Natural killer cell treated with Interleukin-12 subunit alpha and Interleukin-12 subunit beta and Interleukin-15 and Interleukin-18, amount 100 ng/mL, for 72 hours (primary cell): ENCODE data around the gene PPP2R2C. TPM values are rescaled to one million over a fixed set of nuclear protein-coding genes. Genes with fewer than 3 reads are reported as not detected.
A peak's percentile ranks its signal among the peaks of the same experiment; 100 is the strongest.

Source experiments
- ATAC-seq, 2 donors: fragments of 150-1000 bp; cut with Tn5 transposase in 1 of 2; sonication (Bioruptor Pico), chemical (Tn5 transposase) in 1 of 2; 2 replicates each; pipeline ENCODE4 v1.10.0; 2021
- DNase-seq: peaks from one replicate; pipeline ENCODE4 v3.0.0; 2022; ENCODE audit warnings: low spot score
- H3K27ac Mint-ChIP-seq, 2 donors: 1 replicate in 1 of 2; 2 replicates in 1 of 2; pipeline ENCODE4 v1.8.0; 2022; ENCODE audit warnings: mixed read lengths in 2 of 2, mild to moderate bottlenecking in 1 of 2, moderate library complexity in 1 of 2
- H3K27me3 Mint-ChIP-seq, 2 donors: 1 replicate in 1 of 2; 2 replicates in 1 of 2; pipeline ENCODE4 v1.8.0; 2022; ENCODE audit warnings: mixed read lengths in 2 of 2
- H3K36me3 Mint-ChIP-seq: one replicate; pipeline ENCODE4 v1.8.0; 2022; ENCODE audit warnings: mixed read lengths
- H3K4me1 Mint-ChIP-seq, 2 donors: 1 replicate in 1 of 2; 2 replicates in 1 of 2; pipeline ENCODE4 v1.8.0; 2022; ENCODE audit warnings: low read depth in 2 of 2, mixed read lengths in 2 of 2, mild to moderate bottlenecking in 1 of 2
- H3K4me3 Mint-ChIP-seq: one replicate; pipeline ENCODE4 v1.8.0; 2022; ENCODE audit warnings: mixed read lengths
- H3K9me3 Mint-ChIP-seq: 2 replicates; pipeline ENCODE4 v1.8.0; 2022; ENCODE audit warnings: mixed read lengths
- total RNA-seq, 2 donors: library from RNA; stranded (reverse); gene quantifications; one replicate each; pipeline ENCODE4 v1.2.3, GENCODE V29; 2022

PPP2R2C gene
- total RNA-seq, 2 donors from 2014 or later = not detected

DNA sequence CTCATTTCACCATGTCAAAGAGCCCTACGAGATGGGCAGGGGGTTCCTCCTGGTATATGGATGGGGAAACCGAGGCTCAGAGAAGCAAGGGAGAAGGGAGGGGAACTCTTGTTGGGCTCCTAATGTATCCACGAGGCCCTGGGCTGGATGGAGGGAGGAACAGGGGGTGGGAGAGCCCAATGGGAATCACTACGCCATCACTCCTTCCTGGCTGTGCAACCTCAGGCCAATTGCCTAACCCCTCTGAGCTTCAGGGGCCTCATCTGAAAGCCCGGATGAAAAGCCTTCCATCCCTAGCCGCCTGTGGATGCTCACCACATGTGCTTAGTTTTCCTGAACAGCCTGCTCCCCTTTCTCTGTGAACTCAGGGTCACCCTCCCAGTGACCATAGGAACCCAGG lies 57.8 kb downstream of the PPP2R2C start:
- DNase-seq (no peak), ATAC-seq (no peak)
- no peaks in the 10 kb centered on the region for H3K4me1 Mint-ChIP-seq
- peaks cover 8 to 15% of the 10 kb centered on the region in 2 donors for H3K27me3 Mint-ChIP-seq
- no peak overlapping the region for H3K4me3 Mint-ChIP-seq
- no peak overlapping the region for H3K27ac Mint-ChIP-seq
- no peaks in the 10 kb centered on the region for H3K36me3 Mint-ChIP-seq
- no peaks in the 10 kb centered on the region for H3K9me3 Mint-ChIP-seq

DNA sequence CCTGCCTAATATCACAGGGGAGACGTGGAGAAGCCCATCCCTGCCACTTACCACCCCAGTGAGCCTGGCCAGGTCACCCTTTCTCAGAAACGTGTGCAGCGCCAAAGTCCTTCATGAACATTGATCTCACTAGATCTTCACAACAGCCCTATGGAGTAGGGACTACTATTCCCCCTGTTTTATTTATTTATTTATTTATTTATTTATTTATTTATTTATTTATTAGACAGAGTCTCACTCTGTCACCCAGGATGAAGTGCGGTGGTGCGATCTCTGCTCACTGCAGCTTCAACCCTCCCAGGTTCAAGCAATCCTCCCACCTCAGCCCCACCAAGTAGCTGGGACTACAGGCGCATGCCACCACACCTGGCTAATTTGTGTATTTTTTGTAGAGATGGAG lies 61.8 kb downstream of the PPP2R2C start:
- no peaks in the 10 kb centered on the region for H3K36me3 Mint-ChIP-seq
- no peak for ATAC-seq
- no peak for DNase-seq
- no peaks in the 10 kb centered on the region for H3K9me3 Mint-ChIP-seq
- H3K27me3 Mint-ChIP-seq = peaks cover 12 to 21% of the 10 kb centered on the region in 2 donors
- H3K27ac Mint-ChIP-seq = no peak overlapping the region
- no peaks in the 10 kb centered on the region for H3K4me1 Mint-ChIP-seq
- no peak overlapping the region for H3K4me3 Mint-ChIP-seq

DNA sequence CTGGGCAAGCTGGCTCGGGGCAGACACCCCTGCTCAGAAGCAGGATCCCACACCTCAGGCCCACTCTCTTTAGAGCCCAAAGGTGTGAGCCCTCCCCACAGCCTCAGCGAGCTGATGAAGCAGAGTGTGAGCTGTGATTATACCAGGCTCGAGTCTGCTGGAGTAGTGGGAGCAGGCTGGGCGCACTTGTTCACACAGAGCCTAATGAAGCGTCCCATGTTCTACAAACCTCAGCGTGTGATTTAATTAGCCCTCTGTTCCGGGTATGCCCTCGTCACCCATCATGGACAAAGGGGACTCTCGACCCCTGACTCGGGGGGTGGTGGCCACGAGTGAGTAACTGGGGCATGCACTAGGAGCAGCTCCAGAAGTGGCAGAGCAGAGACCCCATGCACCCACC lies 62.3 kb downstream of the PPP2R2C start:
- Mint-ChIP-seq H3K4me3 (no peak overlapping the region), H3K27me3 (peaks cover 16 to 19% of the 10 kb centered on the region in 2 donors), H3K9me3 (no peaks in the 10 kb centered on the region), H3K4me1 (no peaks in the 10 kb centered on the region), H3K36me3 (no peaks in the 10 kb centered on the region), H3K27ac (no peak overlapping the region)
- ATAC-seq = no peak
- DNase-seq = no peak

DNA sequence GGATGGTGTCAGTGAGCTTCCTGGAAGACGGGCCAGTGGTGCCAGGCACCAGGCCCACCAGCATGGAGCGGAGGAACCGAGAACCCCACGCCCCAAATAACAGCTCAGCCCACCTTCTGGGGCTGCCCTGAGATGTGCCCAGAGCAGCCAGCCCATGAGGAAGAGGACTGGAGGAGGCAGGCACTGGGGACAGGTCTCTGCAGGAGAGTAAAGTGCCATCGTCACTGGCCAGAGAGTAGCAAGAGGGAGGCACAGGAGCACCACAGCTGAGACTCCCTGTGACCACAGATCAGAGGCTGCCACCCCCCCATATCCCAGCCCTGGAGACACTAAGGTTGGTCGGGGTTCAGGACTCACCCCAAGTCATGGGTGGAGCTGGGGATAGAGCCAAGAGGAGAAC lies 63.0 kb downstream of the PPP2R2C start:
- ATAC-seq (peak in 1 of 2 donors; percentile 28), DNase-seq (no peak)
- no peak overlapping the region for H3K4me3 Mint-ChIP-seq
- no peaks in the 10 kb centered on the region for H3K9me3 Mint-ChIP-seq
- no peaks in the 10 kb centered on the region for H3K36me3 Mint-ChIP-seq
- H3K27me3 Mint-ChIP-seq = peaks cover 19 to 21% of the 10 kb centered on the region in 2 donors
- no peak overlapping the region for H3K27ac Mint-ChIP-seq
- no peaks in the 10 kb centered on the region for H3K4me1 Mint-ChIP-seq

DNA sequence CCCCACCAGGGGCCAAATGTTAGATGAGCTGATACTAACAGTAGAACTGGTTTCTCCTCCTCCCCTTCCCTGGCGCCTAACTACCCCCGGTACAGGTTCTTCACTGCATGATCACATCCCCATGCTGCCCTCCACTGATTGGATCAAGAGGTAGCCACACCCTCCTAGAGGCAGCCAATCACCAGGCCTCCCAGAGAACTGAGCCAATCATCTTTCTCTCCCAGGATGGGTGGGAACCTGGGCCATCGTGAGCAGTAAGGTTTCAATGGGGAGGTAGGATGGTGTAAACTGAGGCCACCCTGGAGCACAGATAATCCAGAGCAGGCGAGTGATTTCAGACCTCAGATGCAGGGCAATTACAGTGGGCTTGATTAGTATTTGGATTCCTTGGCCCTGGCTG lies 64.2 kb downstream of the PPP2R2C start:
- no peak for DNase-seq
- Mint-ChIP-seq H3K27me3 (peaks cover 20% of the 10 kb centered on the region in 2 donors), H3K4me3 (no peak overlapping the region), H3K36me3 (no peaks in the 10 kb centered on the region), H3K27ac (no peak overlapping the region), H3K9me3 (no peaks in the 10 kb centered on the region), H3K4me1 (no peaks in the 10 kb centered on the region)
- no peak for ATAC-seq

DNA sequence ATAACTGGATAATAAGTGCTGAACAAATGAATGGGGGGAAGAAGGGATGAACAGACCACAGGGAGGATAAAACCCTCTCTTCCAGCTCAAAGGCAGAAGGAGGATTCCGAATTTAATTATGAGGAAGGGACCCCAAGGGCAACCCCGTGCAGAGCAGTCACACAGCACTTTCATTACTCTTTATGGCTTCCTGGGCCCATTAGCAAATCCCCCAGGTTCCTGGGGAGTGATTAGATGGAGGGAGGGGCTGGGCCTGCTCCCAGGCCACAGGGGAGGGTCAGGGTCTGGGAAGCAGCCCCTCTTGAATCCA lies 67.1 kb downstream of the PPP2R2C start:
- peaks cover 39 to 42% of the 10 kb centered on the region in 2 donors for H3K27me3 Mint-ChIP-seq
- no peaks in the 10 kb centered on the region for H3K4me1 Mint-ChIP-seq
- H3K27ac Mint-ChIP-seq = no peak overlapping the region
- H3K9me3 Mint-ChIP-seq = no peaks in the 10 kb centered on the region
- ATAC-seq (no peak), DNase-seq (no peak)
- no peaks in the 10 kb centered on the region for H3K36me3 Mint-ChIP-seq
- no peak overlapping the region for H3K4me3 Mint-ChIP-seq

DNA sequence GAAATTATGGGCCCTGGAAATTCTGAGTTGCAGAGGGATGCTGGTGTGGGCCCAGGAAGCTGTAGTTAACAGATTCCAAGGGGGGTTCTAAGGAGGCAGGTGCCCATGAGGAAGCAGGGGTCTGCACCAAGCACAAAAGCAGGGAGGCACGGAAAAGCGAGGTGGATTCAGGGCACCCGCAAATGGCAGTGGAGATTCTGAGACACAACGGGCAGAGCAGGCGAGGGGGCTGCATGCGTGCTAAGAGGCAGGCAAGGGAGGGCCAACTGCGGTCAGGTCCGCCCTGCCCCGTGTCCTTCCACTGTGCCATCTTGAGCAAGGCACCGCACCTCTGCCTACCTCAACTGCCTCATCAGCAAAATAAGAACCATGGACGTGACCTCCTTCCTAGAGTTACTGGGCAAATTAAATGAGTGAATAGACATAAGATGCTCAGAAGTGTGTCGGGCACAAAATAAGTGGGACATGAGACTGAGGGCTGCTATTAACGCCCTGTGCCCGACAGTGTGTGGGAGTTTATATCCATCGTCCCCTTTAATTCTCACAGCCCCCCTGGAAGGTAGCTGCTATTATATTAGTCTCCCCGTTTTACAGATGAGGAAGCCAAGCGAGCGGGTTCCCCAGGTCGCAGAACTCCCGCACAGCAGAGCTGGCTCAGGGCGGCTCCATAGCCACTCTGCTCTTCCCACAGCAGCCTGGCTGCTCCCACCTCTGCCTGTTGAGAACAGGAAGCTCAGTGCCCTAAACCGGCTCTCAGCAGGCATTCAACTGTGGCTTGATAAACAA lies 67.6 kb downstream of the PPP2R2C start:
- H3K4me1 Mint-ChIP-seq = no peaks in the 10 kb centered on the region
- H3K4me3 Mint-ChIP-seq = no peak overlapping the region
- no peaks in the 10 kb centered on the region for H3K36me3 Mint-ChIP-seq
- peaks cover 42% of the 10 kb centered on the region in 2 donors for H3K27me3 Mint-ChIP-seq
- no peak overlapping the region for H3K27ac Mint-ChIP-seq
- DNase-seq = no peak
- no peak for ATAC-seq
- H3K9me3 Mint-ChIP-seq = no peaks in the 10 kb centered on the region

DNA sequence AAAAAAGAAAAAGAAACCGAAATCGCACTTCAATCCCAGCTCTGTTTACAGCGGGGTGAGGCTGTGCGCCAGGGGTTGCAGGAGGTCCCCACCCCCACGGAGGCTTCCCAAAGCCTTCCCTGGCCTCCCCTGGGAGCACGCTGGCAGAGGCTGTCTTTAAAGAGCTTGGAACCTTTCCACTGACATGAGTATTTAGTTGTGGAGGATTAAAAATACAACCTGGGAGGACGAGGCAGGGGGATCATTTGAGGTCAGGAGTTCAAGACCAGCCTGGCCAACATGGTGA lies 69.1 kb downstream of the PPP2R2C start:
- H3K36me3 Mint-ChIP-seq = no peaks in the 10 kb centered on the region
- no peak overlapping the region for H3K4me3 Mint-ChIP-seq
- ATAC-seq = no peak

DNA sequence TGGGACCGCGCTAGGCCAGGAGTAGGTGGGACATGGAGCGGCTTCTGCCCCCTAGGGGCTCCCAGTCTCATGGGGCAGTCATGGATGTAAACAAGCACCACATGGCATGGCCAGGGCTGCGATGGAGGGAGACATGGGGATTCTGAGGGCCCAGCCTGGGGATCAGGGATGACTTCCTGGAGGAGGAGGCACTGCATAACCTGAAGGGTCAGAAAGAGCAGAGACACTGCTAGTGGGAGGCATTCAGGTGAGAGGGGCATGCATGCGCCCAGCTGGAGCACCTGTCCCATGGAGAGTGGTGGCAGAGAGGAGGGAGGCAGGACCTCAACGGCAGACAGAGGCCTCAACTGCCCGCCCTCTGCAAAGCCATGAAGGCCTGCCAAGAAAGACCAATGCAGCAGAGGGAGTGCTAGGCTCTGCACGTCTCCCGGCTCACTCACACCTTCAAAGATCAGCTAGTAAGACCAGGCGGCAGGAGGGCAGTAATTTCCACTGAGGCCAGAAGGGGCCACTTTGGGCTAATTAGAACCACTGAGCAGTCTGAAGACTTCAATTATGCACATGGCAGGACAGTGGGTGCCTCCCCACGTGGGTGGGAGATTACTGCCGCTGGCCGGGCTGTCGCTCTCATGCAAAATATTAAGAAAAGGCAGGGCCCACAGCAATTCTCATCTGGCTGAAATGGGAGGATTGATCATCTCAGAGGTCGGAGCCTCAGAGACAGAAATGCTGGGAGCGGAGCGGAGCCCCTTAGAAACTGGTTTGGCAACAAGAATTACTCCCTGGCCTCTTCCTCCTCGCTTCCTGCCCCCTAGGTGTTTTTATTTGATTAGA lies 69.6 kb downstream of the PPP2R2C start:
- DNase-seq (no peak), ATAC-seq (peak in 1 of 2 donors; percentile 29)
- Mint-ChIP-seq H3K36me3 (no peaks in the 10 kb centered on the region), H3K9me3 (no peaks in the 10 kb centered on the region), H3K4me1 (no peaks in the 10 kb centered on the region), H3K27ac (no peak overlapping the region), H3K27me3 (peaks cover 52% of the 10 kb centered on the region in 2 donors), H3K4me3 (no peak overlapping the region)

More for the DNA sequence above, 69.1 kb downstream of the PPP2R2C start:
- Mint-ChIP-seq H3K27me3 (peaks cover 48 to 52% of the 10 kb centered on the region in 2 donors), H3K27ac (no peak overlapping the region), H3K9me3 (no peaks in the 10 kb centered on the region), H3K4me1 (no peaks in the 10 kb centered on the region)
- no peak for DNase-seq

DNA sequence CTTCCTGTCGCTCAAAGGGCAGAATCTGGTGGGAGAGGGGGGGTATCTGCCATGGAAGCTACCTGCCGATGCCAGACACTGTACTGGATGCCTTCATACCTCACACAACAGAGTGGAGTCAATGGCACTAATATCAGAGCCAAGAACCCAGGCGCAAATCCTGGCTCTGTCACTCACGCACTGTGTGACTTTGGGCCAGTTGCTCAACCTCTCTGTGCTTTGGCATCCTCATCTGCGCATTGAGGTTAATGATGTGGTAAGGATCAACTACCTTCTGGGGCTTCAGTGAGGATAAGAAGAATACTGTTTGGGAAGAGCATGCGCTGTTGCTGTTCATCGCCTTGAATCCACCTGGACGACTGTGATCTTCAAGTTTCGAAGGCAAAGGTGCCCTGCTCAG lies 70.6 kb downstream of the PPP2R2C start:
- Mint-ChIP-seq H3K9me3 (no peaks in the 10 kb centered on the region), H3K4me1 (no peaks in the 10 kb centered on the region), H3K36me3 (no peaks in the 10 kb centered on the region), H3K27ac (no peak overlapping the region), H3K27me3 (peaks cover 49 to 50% of the 10 kb centered on the region in 2 donors), H3K4me3 (no peak overlapping the region)
- ATAC-seq (no peak), DNase-seq (no peak)

DNA sequence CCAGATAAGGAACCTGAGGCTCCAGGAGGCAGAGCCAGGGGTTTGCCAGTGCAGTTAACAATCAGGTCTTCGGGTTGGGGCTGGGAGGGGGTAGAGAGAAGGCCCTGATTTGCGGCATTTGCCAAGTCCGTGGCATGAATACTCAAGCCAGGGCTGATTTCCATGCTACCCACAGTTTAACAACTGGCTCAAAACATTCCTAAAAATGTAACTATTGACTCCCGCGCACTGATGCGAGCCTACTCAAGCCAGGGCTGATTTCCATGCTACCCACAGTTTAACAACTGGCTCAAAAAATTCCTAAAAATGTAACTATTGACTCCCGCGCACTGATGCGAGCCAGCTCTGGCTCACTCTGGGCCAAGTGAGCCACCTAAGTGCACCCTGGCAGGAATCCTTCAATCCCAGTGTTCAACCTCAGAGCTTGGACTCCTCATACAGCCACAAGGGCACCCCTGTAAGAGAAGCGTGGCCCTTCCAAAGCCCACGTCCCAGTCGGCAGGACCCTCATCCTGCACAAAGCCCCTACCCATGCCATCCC lies 75.6 kb downstream of the PPP2R2C start:
- no peaks in the 10 kb centered on the region for H3K9me3 Mint-ChIP-seq
- H3K27me3 Mint-ChIP-seq = peaks cover 28 to 29% of the 10 kb centered on the region in 2 donors
- DNase-seq (no peak), ATAC-seq (no peak)
- H3K36me3 Mint-ChIP-seq = no peaks in the 10 kb centered on the region
- H3K4me1 Mint-ChIP-seq = no peaks in the 10 kb centered on the region
- H3K4me3 Mint-ChIP-seq = no peak overlapping the region
- H3K27ac Mint-ChIP-seq = no peak overlapping the region

DNA sequence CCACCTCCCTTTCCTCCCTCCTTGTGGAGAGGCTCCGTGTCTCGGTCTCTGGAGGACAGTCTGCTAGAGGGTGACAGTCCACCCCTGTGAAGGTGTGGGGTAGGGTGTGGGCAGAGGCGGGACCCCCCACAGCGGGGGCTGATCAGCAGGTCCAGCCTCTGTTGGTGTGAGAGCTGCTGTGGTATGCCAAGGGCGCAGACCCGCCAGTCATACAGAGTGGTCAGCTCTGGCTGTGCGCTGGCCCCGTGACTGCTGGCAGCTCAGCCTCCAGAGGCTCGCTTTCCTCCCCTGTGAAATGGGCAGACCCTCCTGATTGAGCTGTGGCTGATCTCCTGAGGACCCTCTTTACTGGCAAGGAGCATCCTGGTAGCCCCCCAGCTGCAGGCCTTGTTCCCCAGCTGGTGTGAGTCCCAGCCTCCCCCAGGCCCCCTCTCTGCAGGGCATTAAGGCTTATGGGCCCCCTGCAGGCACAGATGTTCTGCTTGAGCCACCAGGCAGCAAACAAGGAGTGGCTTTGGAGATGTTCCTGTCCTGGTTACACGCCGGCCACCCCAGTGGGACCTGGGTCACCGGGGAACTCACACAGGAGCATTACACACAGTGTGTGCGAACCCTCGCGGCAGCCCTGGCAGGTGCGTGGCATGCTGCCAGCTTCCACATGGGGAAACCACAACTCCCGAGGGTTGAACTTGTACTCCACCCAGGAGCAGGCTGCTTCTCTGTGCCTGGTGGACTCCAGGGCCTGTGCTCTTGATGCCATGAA lies 76.8 kb downstream of the PPP2R2C start:
- Mint-ChIP-seq H3K4me1 (no peaks in the 10 kb centered on the region), H3K4me3 (no peak overlapping the region), H3K9me3 (no peaks in the 10 kb centered on the region), H3K36me3 (no peaks in the 10 kb centered on the region), H3K27me3 (peaks cover 21 to 22% of the 10 kb centered on the region in 2 donors), H3K27ac (no peak overlapping the region)
- DNase-seq (no peak), ATAC-seq (no peak)

DNA sequence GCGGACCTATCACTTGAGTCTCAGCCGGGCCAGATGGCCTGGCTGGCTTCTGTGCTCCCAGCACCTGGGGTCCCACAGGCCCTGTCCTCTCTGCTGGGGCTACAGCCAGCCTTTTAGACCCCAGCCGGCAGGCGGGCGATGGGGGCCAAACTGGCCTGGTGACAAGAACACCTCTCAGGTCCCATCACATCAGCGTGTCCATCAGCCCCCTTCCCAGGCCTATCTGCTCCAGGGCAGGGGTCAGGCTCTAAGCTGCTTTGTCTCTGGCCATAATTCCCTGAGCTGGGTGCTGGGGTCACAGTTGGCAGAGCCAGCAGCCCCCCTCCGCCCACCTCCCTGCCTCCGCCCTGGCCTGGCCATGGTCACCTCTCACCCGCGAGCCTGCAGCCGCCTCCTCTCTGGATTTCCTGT lies 77.7 kb downstream of the PPP2R2C start:
- Mint-ChIP-seq H3K4me3 (no peak overlapping the region), H3K27me3 (peaks cover 15 to 22% of the 10 kb centered on the region in 2 donors)

More for the DNA sequence above, 77.7 kb downstream of the PPP2R2C start:
- H3K4me1 Mint-ChIP-seq = no peaks in the 10 kb centered on the region
- DNase-seq = no peak
- no peaks in the 10 kb centered on the region for H3K36me3 Mint-ChIP-seq
- no peaks in the 10 kb centered on the region for H3K9me3 Mint-ChIP-seq
- ATAC-seq = no peak
- no peak overlapping the region for H3K27ac Mint-ChIP-seq
